ENCODE results near the gene GC.
"Not testable (repeated sequence)": the region's sequence is repeated elsewhere in the genome, so short reads cannot be mapped to it uniquely, and the experiment has no call there.

GC gene

DNA sequence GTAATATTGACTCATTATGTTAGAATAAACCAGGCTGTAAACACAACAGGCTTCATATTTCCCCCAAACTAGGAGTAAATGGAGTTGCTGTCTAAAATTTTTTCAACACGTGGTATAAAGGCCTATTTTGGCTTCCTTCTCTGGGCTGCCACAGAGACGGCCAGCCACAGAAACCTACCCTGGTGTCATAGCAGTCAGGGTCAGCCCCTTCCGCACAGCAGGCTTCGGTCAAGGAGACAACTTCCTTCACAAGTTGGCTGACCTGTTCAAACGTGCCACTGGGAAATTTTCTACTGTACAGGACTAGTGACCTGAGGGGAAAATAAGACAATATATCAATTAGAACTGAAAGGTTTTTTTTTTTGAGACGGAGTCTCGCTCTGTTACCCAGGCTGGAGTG lies 15.8 kb downstream of the GC start:
- no peak for DNase-seq (ENCODE audit: low read depth)

DNA sequence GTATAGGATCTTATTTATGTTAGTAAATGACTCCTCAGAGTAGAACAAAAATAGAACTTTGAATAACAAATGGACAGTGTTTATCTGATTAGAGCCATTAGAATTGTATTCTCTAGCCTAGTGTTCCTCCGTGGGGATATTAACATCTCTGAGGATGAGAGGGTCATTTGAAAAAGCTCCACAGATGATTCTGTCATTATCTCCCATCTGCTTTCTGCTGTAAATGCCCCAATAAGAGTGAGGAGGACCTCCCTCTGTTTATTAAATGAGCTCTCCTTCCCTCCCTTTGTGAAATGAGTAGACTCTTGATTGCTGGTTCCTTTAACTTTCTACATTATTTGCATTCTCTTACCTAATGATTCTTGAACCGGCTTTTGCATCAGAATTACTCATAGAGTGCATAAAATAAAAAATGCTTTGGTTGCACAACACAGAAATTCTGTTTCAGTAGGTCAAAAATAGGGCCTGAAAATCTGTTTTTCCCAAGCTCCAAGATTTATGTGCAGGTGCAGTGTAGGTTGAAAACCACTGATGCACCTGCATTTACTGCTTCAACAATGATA lies 18.0 kb downstream of the GC start:
- DNase-seq (ENCODE audit: low read depth) = no peak

GRCh38 chr4:71765350-71765749 lies 18.5 kb downstream of the GC start:
- no peak for DNase-seq (ENCODE audit: low read depth)

- no peak for DNase-seq (ENCODE audit: low read depth)
Measured at GRCh38 chr4:71752383-71753042, 31.4 kb downstream of the GC start.

DNA sequence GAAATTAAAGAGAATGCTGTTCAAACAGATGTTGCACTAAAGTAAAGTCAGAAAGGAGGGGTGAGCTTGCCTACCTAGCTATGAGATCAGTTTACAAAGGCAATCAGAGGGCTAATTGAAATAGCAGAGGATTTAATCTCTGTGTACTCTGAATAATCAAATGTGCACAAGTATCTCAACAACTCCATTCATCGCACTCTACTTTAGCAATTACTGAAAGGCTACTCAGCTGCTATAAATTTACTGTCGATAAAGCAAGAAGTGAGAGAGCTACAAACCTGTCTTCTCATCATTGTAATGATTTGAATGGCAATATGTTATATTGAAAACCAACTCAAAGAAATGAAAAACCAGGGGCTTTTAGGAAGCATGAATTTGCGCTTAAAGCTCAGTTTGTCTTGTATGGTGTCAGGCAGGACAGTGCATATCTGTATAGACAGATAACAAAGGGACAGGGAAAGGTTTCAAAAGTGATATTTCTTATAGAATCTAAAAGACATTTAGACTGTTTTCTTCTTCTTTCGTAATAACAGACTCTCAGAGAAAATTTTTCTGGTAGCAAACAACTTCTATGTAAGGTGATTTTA lies 34.8 kb downstream of the GC start:
- no peak for DNase-seq (ENCODE audit: low read depth)

GRCh38 chr4:71746379-71746778 lies 37.5 kb downstream of the GC start:
- DNase-seq (ENCODE audit: low read depth) = no peak

DNA sequence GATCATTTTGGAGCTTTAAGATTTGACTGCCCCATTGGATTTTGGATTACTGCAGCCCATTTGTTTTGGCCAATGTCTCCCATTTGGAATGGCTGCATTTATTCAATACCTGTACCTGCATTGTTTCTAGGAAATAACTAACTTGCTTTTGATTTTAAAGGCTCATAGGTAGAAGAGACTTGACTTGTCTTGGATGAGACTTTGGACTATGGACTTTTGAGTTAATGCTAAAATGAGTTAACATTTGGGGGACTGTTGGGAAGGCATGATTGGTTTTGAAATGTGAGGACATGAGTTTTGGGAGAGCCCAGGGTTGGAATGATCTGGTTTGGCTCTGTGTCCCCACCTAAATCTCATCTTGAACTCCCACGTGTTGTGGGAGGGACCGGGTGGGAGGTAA lies 45.1 kb downstream of the GC start:
- not testable (repeated sequence) for DNase-seq (ENCODE audit: low read depth)

- DNase-seq (ENCODE audit: low read depth) = no peak
Measured at GRCh38 chr4:71732706-71733105, 51.2 kb downstream of the GC start.

- DNase-seq (ENCODE audit: low read depth) = no peak
Measured at GRCh38 chr4:71732066-71732465, 51.8 kb downstream of the GC start.

DNA sequence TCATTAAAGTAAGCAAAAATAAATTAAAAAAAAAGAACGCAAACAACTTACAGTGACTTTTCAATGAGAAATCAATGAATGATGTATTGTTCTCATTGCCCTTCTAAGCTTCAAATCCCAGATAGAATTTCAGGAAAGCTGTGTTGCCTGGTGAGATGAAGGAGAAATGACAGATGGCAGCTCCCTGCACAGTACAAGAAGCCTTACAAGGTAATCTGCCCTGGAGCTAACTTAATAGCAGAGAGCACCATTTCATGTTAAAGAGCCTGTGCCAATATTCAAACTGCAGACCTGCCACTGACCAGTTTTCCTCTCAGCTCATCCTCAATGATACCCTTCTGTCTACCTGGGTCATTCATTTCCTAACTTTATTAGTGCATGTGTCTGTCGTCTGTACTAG lies 54.0 kb downstream of the GC start:
- DNase-seq (ENCODE audit: low read depth) = no peak

- DNase-seq (ENCODE audit: low read depth) = no peak
Measured at GRCh38 chr4:71713611-71714203, 70.2 kb downstream of the GC start.

GRCh38 chr4:71711985-71712348 lies 71.9 kb downstream of the GC start:
- DNase-seq (ENCODE audit: low read depth) = no peak

DNA sequence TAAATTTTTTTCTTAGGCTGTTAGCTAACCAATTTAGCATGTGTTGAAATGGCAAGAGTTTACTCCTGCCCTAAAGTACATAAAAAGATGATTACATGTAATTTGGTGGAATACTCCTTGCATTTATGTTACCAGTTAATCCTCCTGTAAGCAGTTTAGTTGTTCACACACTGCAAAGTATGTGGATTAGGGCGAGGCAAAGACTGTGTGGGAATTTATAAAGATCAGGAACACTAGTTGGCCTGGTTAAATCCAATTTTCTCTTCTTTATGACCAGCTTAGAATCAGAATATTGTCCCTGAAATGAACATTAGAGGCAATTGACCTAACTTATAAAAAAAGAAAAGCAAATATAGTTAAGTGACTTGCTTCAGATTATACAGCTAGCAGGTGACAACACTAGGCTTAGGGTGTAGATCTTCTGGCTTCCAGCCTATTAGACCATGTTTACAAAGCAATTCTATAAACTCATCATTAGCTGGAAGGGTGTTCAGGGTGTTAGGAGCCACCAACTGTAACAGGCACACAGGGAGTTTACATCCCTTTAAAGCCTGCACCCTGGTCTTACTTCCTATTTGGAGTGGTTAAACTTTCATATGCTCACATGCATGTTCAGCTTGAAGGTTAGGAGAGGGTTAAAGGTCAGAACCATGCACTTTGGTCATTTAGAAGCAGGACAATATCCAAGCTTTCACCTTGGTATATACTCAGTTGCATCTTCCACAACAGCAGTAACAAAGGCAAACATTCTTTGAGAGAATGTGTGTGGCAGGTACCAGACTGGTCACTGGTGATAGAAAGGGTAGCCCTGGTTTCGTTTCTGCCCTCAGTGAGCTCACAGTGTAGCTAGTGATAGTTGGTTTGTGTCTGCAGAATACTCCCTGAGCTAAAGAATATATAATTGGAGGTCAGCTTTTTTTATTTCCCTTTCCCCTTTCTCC lies 72.6 kb downstream of the GC start:
- DNase-seq (ENCODE audit: low read depth) = no peak

- DNase-seq (ENCODE audit: low read depth) = no peak
Measured at GRCh38 chr4:71709961-71710360, 73.9 kb downstream of the GC start.

- DNase-seq (ENCODE audit: low read depth) = no peak
Measured at GRCh38 chr4:71698141-71698540, 85.7 kb downstream of the GC start.

DNA sequence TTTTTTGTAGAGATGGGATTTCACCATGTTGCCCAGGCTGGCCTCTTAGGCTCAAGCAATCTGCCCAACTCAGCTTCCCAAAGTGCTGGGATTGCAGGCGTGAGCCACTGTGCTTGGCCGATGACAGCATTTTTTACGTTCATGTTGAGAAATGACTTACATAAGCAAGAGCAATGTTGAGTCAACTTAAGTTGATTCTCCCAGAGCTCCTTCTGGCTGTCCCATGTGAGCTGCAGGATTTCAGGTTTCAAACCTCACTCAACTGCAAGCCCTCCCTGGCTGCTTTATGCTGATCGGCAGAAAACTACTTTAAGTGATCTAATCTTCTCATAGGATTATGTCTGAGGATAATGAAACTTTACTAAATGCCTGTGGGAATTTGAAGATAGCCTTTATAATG lies 86.8 kb downstream of the GC start:
- no peak for DNase-seq (ENCODE audit: low read depth)

- DNase-seq (ENCODE audit: low read depth) = no peak
Measured at GRCh38 chr4:71694961-71695360, 88.9 kb downstream of the GC start.

DNA sequence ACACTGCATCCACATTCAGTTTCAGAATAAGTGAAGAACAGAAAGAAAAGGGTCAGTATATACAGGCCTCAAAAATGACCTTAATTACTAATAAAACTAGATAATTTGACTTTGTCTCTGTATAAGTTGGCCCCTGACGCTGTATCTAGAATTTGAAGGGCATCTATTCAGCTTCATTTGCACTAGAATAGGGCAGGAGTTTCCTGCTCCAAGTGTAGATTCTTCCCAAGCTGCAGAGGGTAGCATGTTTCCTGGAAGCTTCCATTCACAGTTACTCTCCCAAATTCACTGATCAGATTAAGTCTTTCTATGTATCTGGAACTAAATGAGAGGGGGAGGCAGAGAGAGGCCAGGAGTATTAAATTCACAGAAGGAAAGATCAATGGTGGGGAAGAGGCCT lies 90.9 kb downstream of the GC start:
- no peak for DNase-seq (ENCODE audit: low read depth)

DNA sequence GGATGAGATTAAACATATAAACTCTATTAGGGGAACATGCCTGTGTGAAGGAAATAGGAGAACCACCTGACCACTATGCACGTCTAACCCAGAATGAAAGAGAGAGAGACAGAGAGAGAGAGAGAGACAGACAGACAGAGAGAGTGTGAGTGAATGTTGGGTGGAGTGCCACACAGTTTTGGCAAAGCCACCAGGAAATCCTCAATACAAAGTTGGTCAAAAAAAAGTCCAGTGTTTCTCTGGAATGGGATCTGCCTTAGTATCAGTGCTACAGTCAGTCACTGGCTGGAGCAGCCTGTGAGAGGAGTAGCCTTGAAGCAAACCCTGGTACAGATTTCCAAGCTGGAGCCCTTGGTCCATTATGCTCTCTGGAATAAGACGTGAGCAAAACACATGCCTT lies 91.7 kb downstream of the GC start:
- DNase-seq (ENCODE audit: low read depth) = no peak

Measured in stimulated activated CD4-positive, alpha-beta T cell treated with anti-CD3 and anti-CD28 coated beads, Interleukin-2, amount 100 ng/mL, for 4 hours (primary cell).